H1 (cell line): Measurements from ENCODE around the gene INSIG1. TPM values are rescaled to one million over a fixed set of nuclear protein-coding genes. Genes with fewer than 3 reads are reported as not detected.

Source experiments
- CTCF ChIA-PET: fragments of 300-600 bp; sonication (Branson Sonifier 250); formaldehyde crosslinking; loops from one replicate; lab custom pipeline; 2021; ENCODE audit not compliant: partially characterized antibody; lab: Charles Lee
- POLR2A ChIA-PET: fragments of 300-600 bp; sonication (Branson Sonifier 250); formaldehyde crosslinking; loops from one replicate; lab custom pipeline; 2021; ENCODE audit warnings: inconsistent platforms; ENCODE audit not compliant: partially characterized antibody; lab: Charles Lee
- DNase-seq, 2 experiments: peaks; one replicate each; pipeline versions ENCODE4 v3.0.0 to v3.0.0-alpha.2; 2010 to 2022; ENCODE audit warnings: low spot score in 2 of 2, low read depth in 1 of 2, mixed read lengths in 1 of 2
- FAIRE-seq: peaks from 2 replicates; lab custom pipeline; 2011; peaks lifted over from hg19 to GRCh38; lab: Jason Lieb, UNC
- H2AFZ ChIP-seq: 2 replicates; pipeline ENCODE4 v1.8.1; 2012; ENCODE audit warnings: low read length, inconsistent platforms
- H2AK5ac ChIP-seq: 2 replicates; pipeline ENCODE4 v1.6.1; 2013; ENCODE audit warnings: low read depth, low read length
- H2BK120ac ChIP-seq: replicated peaks from 2 replicates; pipeline ENCODE3; 2013; ENCODE audit warnings: low read depth, low read length, inconsistent platforms
- H2BK12ac ChIP-seq: 2 replicates; pipeline ENCODE4 v1.6.1; 2013; ENCODE audit warnings: low read depth, low read length
- H2BK15ac ChIP-seq: 2 replicates; pipeline ENCODE4 v1.6.1; 2013; ENCODE audit warnings: low read length
- H2BK20ac ChIP-seq: 2 replicates; pipeline ENCODE4 v1.6.1; 2013; ENCODE audit warnings: low read length
- H2BK5ac ChIP-seq: 2 replicates; pipeline ENCODE4 v1.6.1; 2013; ENCODE audit warnings: low read depth, low read length
- H3K14ac ChIP-seq: 2 replicates; pipeline ENCODE4 v1.6.1; 2013; ENCODE audit warnings: inconsistent platforms; ENCODE audit not compliant: insufficient read length
- H3K18ac ChIP-seq: 2 replicates; pipeline ENCODE4 v1.6.1; 2013; ENCODE audit warnings: low read length; ENCODE audit errors: extremely low read depth
- H3K23ac ChIP-seq: 2 replicates; pipeline ENCODE4 v1.6.1; 2013; ENCODE audit warnings: inconsistent platforms; ENCODE audit not compliant: insufficient read length
- H3K23me2 ChIP-seq: 2 replicates; pipeline ENCODE4 v1.6.1; 2013; ENCODE audit warnings: low read depth, low read length
- H3K27ac ChIP-seq: 2 replicates; pipeline ENCODE4 v1.6.1; 2011; ENCODE audit warnings: low read depth, low read length, inconsistent platforms
- H3K27me3 ChIP-seq, 4 experiments: replicated peaks in 1 of 4; 1 replicate in 1 of 4; 2 replicates in 3 of 4; pipeline versions ENCODE4 v1.6.1 to v1.8.1; 2011 to 2013; ENCODE audit warnings: low read length in 3 of 4, mild to moderate bottlenecking in 3 of 4, inconsistent platforms in 2 of 4, mixed read lengths in 2 of 4, moderate library complexity in 1 of 4; ENCODE audit not compliant: control insufficient read depth in 3 of 4, insufficient read depth in 3 of 4; ENCODE audit errors: extremely low read depth in 1 of 4
- H3K36me3 ChIP-seq, 4 experiments: 2 replicates each; pipeline versions ENCODE4 v1.6.1 to v1.8.1; 2011 to 2013; ENCODE audit warnings: mild to moderate bottlenecking in 4 of 4, low read length in 3 of 4, moderate library complexity in 2 of 4, control low read depth in 1 of 4, inconsistent platforms in 1 of 4; ENCODE audit not compliant: insufficient read depth in 4 of 4, control insufficient read depth in 2 of 4
- H3K4ac ChIP-seq: replicated peaks from 2 replicates; pipeline ENCODE3; 2013; ENCODE audit warnings: low read length, low read depth, mixed read lengths, inconsistent platforms; ENCODE audit not compliant: insufficient read length
- H3K4me1 ChIP-seq, 4 experiments: replicated peaks in 1 of 4; 1 replicate in 1 of 4; 2 replicates in 3 of 4; pipeline versions ENCODE4 v1.6.1 to v1.8.1; 2011 to 2013; ENCODE audit warnings: low read length in 3 of 4, inconsistent platforms in 2 of 4, mixed read lengths in 1 of 4; ENCODE audit not compliant: insufficient read depth in 4 of 4, control insufficient read depth in 3 of 4
- H3K4me2 ChIP-seq, 2 experiments: 2 replicates each; pipeline versions ENCODE4 v1.6.1 to v1.8.1; 2011 to 2013; ENCODE audit warnings: low read depth in 2 of 2, low read length in 2 of 2, control low read depth in 1 of 2, inconsistent platforms in 1 of 2, mild to moderate bottlenecking in 1 of 2; ENCODE audit not compliant: insufficient read depth in 1 of 2
- H3K4me3 ChIP-seq, 4 experiments: fragments of 200-600, 300-600 bp in 1 of 4; sonication (generic), shearing (Covaris generic), sonication (Bioruptor Twin) in 1 of 4; 2 replicates each; pipeline versions ENCODE4 v1.5.1 to v1.8.1; 2011 to 2016; ENCODE audit warnings: low read length in 4 of 4, low read depth in 3 of 4, control low read depth in 2 of 4, inconsistent platforms in 2 of 4, mild to moderate bottlenecking in 2 of 4, mixed read lengths in 1 of 4, moderate library complexity in 1 of 4; ENCODE audit not compliant: insufficient read depth in 2 of 4; ENCODE audit errors: extremely low read depth in 1 of 4
- H3K56ac ChIP-seq: replicated peaks from 2 replicates; pipeline ENCODE3; 2013; ENCODE audit warnings: low read depth, mild to moderate bottlenecking, mixed read lengths, low read length, inconsistent platforms; ENCODE audit not compliant: insufficient read length
- H3K79me1 ChIP-seq: 2 replicates; pipeline ENCODE4 v1.6.1; 2013; ENCODE audit warnings: low read depth, low read length, control low read depth
- H3K79me2 ChIP-seq, 2 experiments: 2 replicates each; pipeline versions ENCODE4 v1.6.1 to v1.8.1; 2012 to 2013; ENCODE audit warnings: low read length in 2 of 2, mild to moderate bottlenecking in 2 of 2, inconsistent platforms in 1 of 2; ENCODE audit not compliant: insufficient read depth in 2 of 2, control insufficient read depth in 1 of 2
- H3K9ac ChIP-seq, 4 experiments: replicated peaks in 1 of 4; 1 replicate in 1 of 4; 2 replicates in 3 of 4; pipeline versions ENCODE4 v1.6.1 to v1.8.1; 2011 to 2013; ENCODE audit warnings: low read depth in 3 of 4, low read length in 3 of 4, control low read depth in 2 of 4, mild to moderate bottlenecking in 2 of 4, moderate library complexity in 2 of 4, inconsistent platforms in 1 of 4; ENCODE audit errors: extremely low read depth in 1 of 4
- H3K9me3 ChIP-seq, 2 experiments: 2 replicates each; pipeline versions ENCODE4 v1.6.1 to v1.8.1; 2012 to 2013; ENCODE audit warnings: mild to moderate bottlenecking in 2 of 2, moderate library complexity in 2 of 2, control low read depth in 1 of 2, inconsistent platforms in 1 of 2, low read depth in 1 of 2, low read length in 1 of 2, mixed read lengths in 1 of 2; ENCODE audit not compliant: insufficient read depth in 2 of 2
- H4K20me1 ChIP-seq, 2 experiments: replicated peaks in 1 of 2; 2 replicates each; pipeline versions ENCODE3 to v1.8.1; 2011 to 2013; ENCODE audit warnings: inconsistent platforms in 2 of 2, low read length in 2 of 2, mild to moderate bottlenecking in 1 of 2; ENCODE audit not compliant: insufficient read depth in 2 of 2, control insufficient read depth in 1 of 2
- H4K5ac ChIP-seq: 2 replicates; pipeline ENCODE4 v1.6.1; 2013; ENCODE audit warnings: low read length, low read depth, mixed read lengths, inconsistent platforms; ENCODE audit not compliant: insufficient read length
- H4K8ac ChIP-seq: 2 replicates; pipeline ENCODE4 v1.8.0; 2013; ENCODE audit warnings: mild to moderate bottlenecking, moderate library complexity, low read length, inconsistent platforms; ENCODE audit not compliant: insufficient read depth; ENCODE audit errors: extremely low read depth
- H4K91ac ChIP-seq: replicated peaks from 2 replicates; pipeline ENCODE3; 2013; ENCODE audit warnings: low read length, mixed read lengths, inconsistent platforms; ENCODE audit not compliant: insufficient read length
- SIX5 ChIP-seq: IDR thresholded peaks from 2 replicates; pipeline ENCODE4 v1.6.1; 2011; ENCODE audit warnings: mild to moderate bottlenecking, low read depth, low read length
- SP2 ChIP-seq: IDR thresholded peaks from 2 replicates; pipeline ENCODE4 v1.6.1; 2012; ENCODE audit warnings: mild to moderate bottlenecking, low read length, inconsistent platforms
- WGBS, 2 experiments: shearing (Covaris generic) in 1 of 2; methylation state at CpG; one replicate each; pipeline versions ENCODE4 v1.1.6 to v1.1.7; 2013 to 2015; ENCODE audit warnings: low lambda C conversion rate in 2 of 2, mixed read lengths in 2 of 2, inconsistent platforms in 1 of 2, low coverage in 1 of 2, missing lambda C conversion rate in 1 of 2; ENCODE audit not compliant: insufficient replicate concordance in 2 of 2, insufficient coverage in 1 of 2, insufficient read length in 1 of 2; ENCODE audit errors: extremely low coverage in 1 of 2, missing lambda C conversion rate in 1 of 2; 5-methylcytosine and 5-hydroxymethylcytosine counted together
- polyA plus RNA-seq, 7 experiments: library from polyadenylated mRNA; depleted of rRNA in 3 of 7; stranded (reverse) in 5 of 7; unstranded in 2 of 7; fragments of >200 nt in 5 of 7; fragments of 200-250 nt in 2 of 7; gene quantifications; 1 replicate in 5 of 7; 2 replicates in 1 of 7; 4 replicates in 1 of 7; pipeline versions ENCODE4 v1.2.1 to v1.2.3, GENCODE V29; 2011 to 2013; ENCODE audit warnings: missing spikeins in 2 of 7, mixed read lengths in 2 of 7
- total RNA-seq: library from RNA; stranded (reverse); fragmentation: NEBNext Ultra II Directional; extraction: Animal tissue kit (Norgen Biotek cat#: 25700); gene quantifications from 2 replicates; pipeline ENCODE4 v1.2.1, GENCODE V29; 2021
- TF ChIP-seq, protein P1 (sequence below), 3 experiments: IDR thresholded peaks; 1 replicate in 2 of 3; 2 replicates in 1 of 3; pipeline versions ENCODE4 v1.5.1 to v1.6.1; 2011; ENCODE audit warnings: low read length in 3 of 3, mild to moderate bottlenecking in 3 of 3, inconsistent platforms in 2 of 3, low read depth in 1 of 3, moderate library complexity in 1 of 3; ENCODE audit not compliant: insufficient read depth in 1 of 3; ENCODE audit errors: control extremely low read depth in 1 of 3

INSIG1 gene
- total and polyA plus RNA-seq, 2 of the 8 experiments (the other 6 are each of a cell fraction or from before 2014, with no cell fraction given), result 40.0 to 58.4 TPM

- Histone ChIP-seq H4K5ac (no peak overlapping the region), H3K27ac (no peak overlapping the region), H4K91ac (no peak overlapping the region), H2BK20ac (no peak overlapping the region), H2BK120ac (no peak overlapping the region), H3K56ac (no peak overlapping the region), H3K4ac (no peak overlapping the region), H2BK5ac (no peak overlapping the region), H3K14ac (no peak overlapping the region), H3K36me3 (no peaks in the 10 kb centered on the region), H3K23ac (no peak overlapping the region), H3K4me1 (peaks cover 0 to 1% (median 0%) of the 10 kb centered on the region in 4 experiments; a peak in 2 of 7 replicates), H2BK12ac (peak overlapping the region; percentile 92; the same call in 1 of the 2 replicates), H3K79me1 (no peaks in the 10 kb centered on the region), H4K20me1 (peaks cover 0 to 4% of the 10 kb centered on the region in 2 experiments), H3K79me2 (no peaks in the 10 kb centered on the region), H3K4me3 (no peak overlapping the region), H3K4me2 (no peak overlapping the region), H3K27me3 (no peaks in the 10 kb centered on the region), H2AFZ (no peak overlapping the region), H3K9me3 (no peaks in the 10 kb centered on the region; a peak in 1 of 4 replicates), H3K23me2 (peaks cover 7% of the 10 kb centered on the region; the same call in 1 of the 2 replicates), H3K9ac (no peak overlapping the region), H2BK15ac (no peak overlapping the region), H4K8ac (no peak overlapping the region), H2AK5ac (no peak overlapping the region), H3K18ac (no peak overlapping the region)
- 90% methylated on average over 7 of the region's 7 CpGs; no CpG with 5 or more reads in 1 of the 2 experiments for WGBS, 2 experiments
- CTCF ChIA-PET, result interaction anchor here (0.8 to 1.2 kb wide), 2 partner anchors 32 to 76 kb away, joined by 4 read pairs; no protein-coding TSS in a partner anchor
- FAIRE-seq, result no peak
- POLR2A ChIA-PET, result no interaction called here
- no peak for DNase-seq
- TF ChIP-seq SIX5 (no peak), SP2 (no peak)
- TF ChIP-seq, protein P1, sequence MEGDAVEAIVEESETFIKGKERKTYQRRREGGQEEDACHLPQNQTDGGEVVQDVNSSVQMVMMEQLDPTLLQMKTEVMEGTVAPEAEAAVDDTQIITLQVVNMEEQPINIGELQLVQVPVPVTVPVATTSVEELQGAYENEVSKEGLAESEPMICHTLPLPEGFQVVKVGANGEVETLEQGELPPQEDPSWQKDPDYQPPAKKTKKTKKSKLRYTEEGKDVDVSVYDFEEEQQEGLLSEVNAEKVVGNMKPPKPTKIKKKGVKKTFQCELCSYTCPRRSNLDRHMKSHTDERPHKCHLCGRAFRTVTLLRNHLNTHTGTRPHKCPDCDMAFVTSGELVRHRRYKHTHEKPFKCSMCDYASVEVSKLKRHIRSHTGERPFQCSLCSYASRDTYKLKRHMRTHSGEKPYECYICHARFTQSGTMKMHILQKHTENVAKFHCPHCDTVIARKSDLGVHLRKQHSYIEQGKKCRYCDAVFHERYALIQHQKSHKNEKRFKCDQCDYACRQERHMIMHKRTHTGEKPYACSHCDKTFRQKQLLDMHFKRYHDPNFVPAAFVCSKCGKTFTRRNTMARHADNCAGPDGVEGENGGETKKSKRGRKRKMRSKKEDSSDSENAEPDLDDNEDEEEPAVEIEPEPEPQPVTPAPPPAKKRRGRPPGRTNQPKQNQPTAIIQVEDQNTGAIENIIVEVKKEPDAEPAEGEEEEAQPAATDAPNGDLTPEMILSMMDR (IDR thresholded peaks at IDR 0.05; ENCODE audit: control extremely low read depth in 1 of 3, insufficient read depth in 1 of 3, low read depth in 1 of 3, low read length in 3 of 3), result no peak
These were observed 31.7 kb upstream of the INSIG1 start for GRCh38 chr7:155265961-155266360.
